HFF-Myc (cell line): ENCODE results near the gene ARMC8.

Experiments
- DNase-seq: peaks from one replicate; pipeline ENCODE4 v3.0.0-alpha.2; 2011; ENCODE audit warnings: low read depth; ENCODE audit errors: extremely low read depth
- H3K4me3 ChIP-seq: replicated peaks from 2 replicates; pipeline ENCODE4 v1.5.1; 2011; ENCODE audit warnings: low read depth, mild to moderate bottlenecking, control low read depth, low read length
- TF ChIP-seq, protein P1 (sequence below): IDR thresholded peaks from 2 replicates; pipeline ENCODE4 v1.5.1; 2012; ENCODE audit warnings: mild to moderate bottlenecking, low read depth, low read length, control low read depth; ENCODE audit errors: missing control alignments

ARMC8 gene

DNA sequence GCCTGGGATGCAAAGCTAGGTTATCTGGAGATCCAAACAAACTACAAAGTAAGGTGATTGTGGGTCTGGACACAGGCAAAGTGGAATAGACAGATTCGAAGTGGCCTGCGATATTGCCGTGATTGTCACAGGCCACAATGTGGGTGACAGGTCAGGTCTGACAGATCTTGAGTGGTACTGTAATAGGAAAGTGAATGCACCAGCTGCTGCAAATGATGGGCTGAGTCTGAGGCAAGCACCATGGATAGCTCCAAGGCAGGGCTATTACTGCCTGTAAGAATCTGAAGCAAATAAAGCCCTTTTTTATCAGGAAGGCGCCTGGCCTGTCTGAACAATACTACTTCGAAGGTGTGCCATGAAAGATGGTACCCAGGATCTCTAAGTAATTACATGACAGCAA lies 10.0 kb downstream of the ARMC8 start:
- H3K4me3 ChIP-seq, result no peak overlapping the region
- TF ChIP-seq, protein P1, sequence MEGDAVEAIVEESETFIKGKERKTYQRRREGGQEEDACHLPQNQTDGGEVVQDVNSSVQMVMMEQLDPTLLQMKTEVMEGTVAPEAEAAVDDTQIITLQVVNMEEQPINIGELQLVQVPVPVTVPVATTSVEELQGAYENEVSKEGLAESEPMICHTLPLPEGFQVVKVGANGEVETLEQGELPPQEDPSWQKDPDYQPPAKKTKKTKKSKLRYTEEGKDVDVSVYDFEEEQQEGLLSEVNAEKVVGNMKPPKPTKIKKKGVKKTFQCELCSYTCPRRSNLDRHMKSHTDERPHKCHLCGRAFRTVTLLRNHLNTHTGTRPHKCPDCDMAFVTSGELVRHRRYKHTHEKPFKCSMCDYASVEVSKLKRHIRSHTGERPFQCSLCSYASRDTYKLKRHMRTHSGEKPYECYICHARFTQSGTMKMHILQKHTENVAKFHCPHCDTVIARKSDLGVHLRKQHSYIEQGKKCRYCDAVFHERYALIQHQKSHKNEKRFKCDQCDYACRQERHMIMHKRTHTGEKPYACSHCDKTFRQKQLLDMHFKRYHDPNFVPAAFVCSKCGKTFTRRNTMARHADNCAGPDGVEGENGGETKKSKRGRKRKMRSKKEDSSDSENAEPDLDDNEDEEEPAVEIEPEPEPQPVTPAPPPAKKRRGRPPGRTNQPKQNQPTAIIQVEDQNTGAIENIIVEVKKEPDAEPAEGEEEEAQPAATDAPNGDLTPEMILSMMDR, result no peak
- DNase-seq, result no peak

DNA sequence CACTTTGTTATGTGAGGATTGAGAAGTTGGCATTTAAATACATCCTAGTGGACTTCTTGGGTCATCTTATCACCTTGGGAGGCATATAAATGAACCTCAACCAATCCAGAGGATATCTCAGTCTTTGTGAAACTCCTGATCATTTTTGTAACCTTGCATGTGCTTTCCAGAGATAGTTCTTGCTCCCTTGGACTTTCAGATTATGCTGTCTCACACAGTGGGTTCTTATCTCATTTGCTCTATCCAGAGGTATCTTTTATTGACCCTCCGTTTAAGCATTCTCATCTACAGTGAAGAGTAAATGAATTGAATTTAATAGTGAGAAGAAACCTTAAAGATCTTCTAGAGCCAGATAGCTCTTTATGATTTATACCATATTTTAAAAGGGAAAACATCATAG lies 10.4 kb downstream of the ARMC8 start:
- no peak for DNase-seq
- TF ChIP-seq, protein P1, result no peak
- no peak overlapping the region for H3K4me3 ChIP-seq

DNA sequence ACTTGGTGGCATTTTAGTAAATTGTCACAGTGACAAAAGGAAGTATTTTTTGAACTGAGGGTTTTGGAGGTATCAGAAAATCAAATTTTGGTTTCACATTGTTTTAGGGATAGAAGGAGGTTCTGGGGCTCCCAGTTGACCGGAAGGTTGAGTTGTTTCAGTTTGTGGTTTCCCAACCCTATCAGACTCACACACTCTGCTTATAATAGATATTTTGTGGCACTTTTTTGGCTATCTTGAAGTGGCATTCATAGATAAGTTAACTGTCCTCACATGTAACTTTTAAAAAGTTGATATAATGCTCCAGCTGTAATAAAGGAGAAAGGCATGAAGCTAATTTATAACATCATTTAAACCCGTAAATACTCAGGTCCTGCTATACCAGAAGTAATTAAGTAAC lies 12.8 kb downstream of the ARMC8 start:
- no peak overlapping the region for H3K4me3 ChIP-seq
- TF ChIP-seq, protein P1, result no peak
- DNase-seq, result no peak

DNA sequence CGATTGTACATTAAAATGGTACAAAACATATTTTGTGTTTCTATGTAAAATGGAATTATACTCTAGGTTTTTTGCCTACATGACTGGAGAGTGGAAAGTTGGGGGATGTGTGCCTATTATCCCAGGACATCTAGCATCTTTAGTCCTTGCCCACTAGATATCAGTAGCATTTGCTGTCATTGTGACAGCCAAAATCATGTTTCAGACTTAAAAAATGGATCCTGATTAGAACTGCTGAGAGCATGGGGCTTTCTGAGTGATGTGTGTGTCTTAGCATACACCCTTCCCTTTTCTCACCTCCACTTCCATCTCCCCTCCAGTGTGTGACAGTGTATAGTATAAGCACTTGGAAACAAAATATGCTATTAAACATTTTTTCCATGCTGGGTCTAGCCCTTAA lies 13.3 kb downstream of the ARMC8 start:
- H3K4me3 ChIP-seq, result no peak overlapping the region
- DNase-seq, result no peak
- TF ChIP-seq, protein P1, result no peak

DNA sequence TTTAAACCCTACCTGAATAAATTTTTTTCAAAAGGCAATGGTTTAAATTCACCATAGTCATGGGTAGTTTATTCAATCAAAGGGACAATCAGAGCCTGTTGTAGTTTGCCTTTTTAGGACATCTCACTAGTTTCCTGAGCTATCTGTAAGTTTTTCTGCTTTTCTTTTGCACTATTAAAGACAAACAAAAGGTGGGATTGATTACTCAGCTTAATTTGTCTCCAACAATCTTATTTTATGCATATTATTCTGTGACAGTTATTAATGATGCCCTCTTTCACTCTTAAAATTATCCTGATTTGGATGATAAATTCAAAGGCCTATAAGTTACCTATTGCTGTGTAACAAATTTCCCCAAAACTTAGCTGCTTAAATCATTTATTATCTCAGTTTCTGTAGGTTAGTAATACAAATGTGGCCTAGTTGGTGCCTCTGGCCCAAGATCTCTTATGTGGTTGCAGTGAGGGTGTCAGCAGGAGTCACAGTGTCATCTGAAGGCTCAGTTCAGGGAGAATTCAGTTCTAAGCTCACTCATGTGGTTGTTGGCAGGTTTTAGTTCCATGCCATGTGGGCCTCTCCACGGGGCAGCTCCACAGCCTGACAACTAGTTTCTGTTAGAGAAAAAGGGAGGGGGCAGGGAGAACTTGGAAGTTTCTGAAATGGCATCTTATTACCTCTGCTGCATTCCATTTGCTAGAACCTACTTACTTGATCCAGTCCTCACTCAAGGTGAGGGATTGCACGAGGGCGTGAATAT lies 16.0 kb downstream of the ARMC8 start:
- TF ChIP-seq, protein P1, result no peak
- H3K4me3 ChIP-seq, result no peak overlapping the region
- DNase-seq, result no peak

DNA sequence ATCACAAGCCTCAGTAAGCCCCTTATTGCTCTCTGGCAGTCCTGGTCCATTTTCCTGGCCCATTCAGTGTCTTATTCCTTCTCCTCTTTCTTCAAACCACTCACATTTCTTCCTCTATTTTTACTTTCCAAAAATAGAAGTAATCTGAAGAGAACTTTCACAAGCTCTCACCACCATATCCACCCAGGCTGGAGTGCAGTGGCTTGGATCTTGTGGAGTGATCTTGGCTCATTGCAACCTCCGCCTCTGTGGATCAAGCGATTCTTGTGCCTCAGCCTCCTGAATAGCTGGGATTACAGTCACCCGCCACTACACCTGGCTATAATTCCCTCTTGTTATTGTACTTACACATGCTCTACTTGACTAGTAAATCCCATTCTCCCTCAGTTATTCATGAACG lies 16.8 kb downstream of the ARMC8 start:
- TF ChIP-seq, protein P1, result no peak

DNA sequence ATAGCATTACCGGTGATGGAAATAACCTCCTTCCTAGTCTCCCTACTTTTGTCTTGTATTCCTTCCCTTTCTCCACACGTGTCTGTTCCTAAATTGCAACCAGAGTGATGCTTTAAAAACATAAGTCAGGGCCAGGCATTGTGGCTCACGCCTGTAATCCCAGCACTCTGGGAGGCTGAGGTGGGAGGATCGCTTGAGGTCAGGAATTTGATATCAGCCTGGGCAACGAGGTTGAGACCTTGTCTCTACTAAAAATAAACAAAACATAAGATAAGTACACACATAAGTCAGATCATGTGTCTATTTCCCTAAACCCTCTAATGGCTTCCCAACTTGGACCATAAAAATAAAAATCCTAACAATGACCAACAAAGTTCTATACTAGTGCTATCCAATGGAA lies 18.4 kb downstream of the ARMC8 start:
- TF ChIP-seq, protein P1, result no peak
- no peak overlapping the region for H3K4me3 ChIP-seq
- DNase-seq, result no peak

More for the DNA sequence above, 16.8 kb downstream of the ARMC8 start:
- no peak for DNase-seq
- H3K4me3 ChIP-seq, result no peak overlapping the region
